DMS153 treated with DMSO at 0.1 percent for 48 hours (cell line): ENCODE measurements around the gene HSFY1.
"Not testable (repeated sequence)": the region's sequence is repeated elsewhere in the genome, so short reads cannot be mapped to it uniquely, and the experiment has no call there.

Experiments used
- DNase-seq: peaks from one replicate; lab custom pipeline; 2025; ENCODE audit not compliant: unreplicated experiment; lab: John Stamatoyannopoulos, UW

The HSFY1 gene

GRCh38 chrY:18546420-18546819, at the start of gene HSFY1:
Gene HSFY1, plus strand, starts transcription at chrY:18546720. Its CDS starts 68 bp downstream, at chrY:18546788.
- not testable (repeated sequence) for DNase-seq

GRCh38 chrY:18504266-18504665, 42.3 kb upstream of the HSFY1 start:
- not testable (repeated sequence) for DNase-seq

GRCh38 chrY:18530995-18531655, 15.4 kb upstream of the HSFY1 start:
- not testable (repeated sequence) for DNase-seq

GRCh38 chrY:18538952-18539351, 7.6 kb upstream of the HSFY1 start:
- not testable (repeated sequence) for DNase-seq

- DNase-seq, result not testable (repeated sequence)
These were observed 6.6 kb downstream of the HSFY1 start for GRCh38 chrY:18553132-18553531.

GRCh38 chrY:18565915-18566314, 19.4 kb downstream of the HSFY1 start:
- DNase-seq, result not testable (repeated sequence)
